HG02571 (cell line): ENCODE results near the gene GPR27.

Source experiments
- ATAC-seq: cut with Tn5 transposase; IDR thresholded peaks from one replicate; pipeline ENCODE4 v1.9.1; 2021; ENCODE audit warnings: mild to moderate bottlenecking, moderate library complexity; ENCODE audit not compliant: unreplicated experiment

GPR27 gene, protein sequence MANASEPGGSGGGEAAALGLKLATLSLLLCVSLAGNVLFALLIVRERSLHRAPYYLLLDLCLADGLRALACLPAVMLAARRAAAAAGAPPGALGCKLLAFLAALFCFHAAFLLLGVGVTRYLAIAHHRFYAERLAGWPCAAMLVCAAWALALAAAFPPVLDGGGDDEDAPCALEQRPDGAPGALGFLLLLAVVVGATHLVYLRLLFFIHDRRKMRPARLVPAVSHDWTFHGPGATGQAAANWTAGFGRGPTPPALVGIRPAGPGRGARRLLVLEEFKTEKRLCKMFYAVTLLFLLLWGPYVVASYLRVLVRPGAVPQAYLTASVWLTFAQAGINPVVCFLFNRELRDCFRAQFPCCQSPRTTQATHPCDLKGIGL

DNA sequence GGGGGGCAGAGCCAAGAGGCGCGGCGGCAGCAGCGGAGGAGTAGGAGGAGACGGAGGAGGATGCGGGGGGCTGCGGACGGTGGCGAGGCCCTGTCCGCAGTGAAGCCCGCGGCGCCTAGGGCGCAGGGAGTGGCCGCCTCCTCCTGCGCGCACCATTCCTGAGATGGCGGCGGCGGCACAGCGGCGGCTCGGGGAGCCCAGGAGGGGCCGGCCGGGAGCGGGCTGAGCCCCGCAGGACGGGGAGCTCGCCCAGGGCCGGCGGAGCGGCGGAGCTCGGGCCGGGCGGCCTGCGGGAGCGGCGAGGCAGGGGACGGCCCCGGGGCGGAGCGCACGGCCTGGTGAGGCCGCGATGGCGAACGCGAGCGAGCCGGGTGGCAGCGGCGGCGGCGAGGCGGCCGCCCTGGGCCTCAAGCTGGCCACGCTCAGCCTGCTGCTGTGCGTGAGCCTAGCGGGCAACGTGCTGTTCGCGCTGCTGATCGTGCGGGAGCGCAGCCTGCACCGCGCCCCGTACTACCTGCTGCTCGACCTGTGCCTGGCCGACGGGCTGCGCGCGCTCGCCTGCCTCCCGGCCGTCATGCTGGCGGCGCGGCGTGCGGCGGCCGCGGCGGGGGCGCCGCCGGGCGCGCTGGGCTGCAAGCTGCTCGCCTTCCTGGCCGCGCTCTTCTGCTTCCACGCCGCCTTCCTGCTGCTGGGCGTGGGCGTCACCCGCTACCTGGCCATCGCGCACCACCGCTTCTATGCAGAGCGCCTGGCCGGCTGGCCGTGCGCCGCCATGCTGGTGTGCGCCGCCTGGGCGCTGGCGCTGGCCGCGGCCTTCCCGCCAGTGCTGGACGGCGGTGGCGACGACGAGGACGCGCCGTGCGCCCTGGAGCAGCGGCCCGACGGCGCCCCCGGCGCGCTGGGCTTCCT is at the start of gene GPR27:
GPR27 (plus strand) TSS at position 155 of the 909 bp plus-strand sequence; CDS start at position 350, 195 bp downstream.
- no peak for ATAC-seq

DNA sequence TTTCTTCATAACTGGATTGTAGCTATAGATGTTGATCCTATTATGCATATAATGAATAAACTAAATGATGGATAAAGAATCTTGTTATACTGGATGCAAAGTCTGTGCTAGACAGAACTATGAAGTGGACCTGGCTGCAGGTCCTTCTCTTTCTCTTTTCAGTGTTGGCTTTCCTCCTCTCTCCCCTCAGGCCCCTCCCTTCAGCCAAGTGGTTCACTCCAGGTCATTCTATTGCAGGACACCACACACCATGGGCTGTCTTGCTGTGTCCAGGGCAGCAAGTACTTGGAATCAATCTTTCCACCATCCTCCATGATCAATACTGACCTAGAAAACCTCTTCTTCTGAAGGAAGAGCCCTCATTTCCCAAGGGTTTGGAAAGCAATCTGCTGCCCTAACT is 48.7 kb upstream of the GPR27 start:
- ATAC-seq = no peak

DNA sequence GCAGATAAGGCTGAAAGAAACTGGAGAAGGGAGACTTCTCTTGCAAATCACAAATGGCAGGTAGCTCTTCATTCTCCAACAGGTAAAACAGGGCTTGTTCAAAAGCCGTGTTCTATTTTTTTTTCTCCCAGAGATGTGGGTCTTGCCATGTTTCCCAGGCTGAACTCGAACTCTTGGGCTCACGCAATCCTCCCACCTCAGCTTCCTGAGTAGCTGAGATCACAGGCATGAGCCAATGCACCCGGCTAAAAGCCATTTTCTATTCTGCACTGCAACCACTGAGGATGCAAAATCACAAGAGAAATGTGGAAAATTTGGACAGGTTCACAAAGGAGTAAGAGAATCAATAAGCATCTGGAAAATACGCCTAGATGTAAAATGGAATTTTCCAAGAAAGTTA is 48.0 kb upstream of the GPR27 start:
- ATAC-seq = no peak

DNA sequence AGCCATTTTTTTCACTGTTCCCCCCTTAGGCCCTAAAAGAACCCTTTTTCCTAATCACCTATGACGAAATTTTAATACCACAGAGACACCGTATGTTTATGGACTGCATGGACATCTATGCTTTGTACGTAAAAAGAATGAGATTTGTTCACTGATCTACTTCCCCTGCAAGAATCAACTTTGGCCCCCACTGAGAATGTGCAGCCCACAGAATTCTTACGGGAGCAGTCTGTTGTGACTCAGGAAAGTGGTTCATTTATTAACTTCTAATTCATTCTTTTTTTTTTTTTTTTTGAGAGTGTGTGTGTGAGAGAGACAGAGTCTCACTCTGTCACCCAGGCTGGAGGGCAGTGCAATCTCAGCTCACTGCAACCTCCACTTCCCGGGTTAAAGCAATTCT is 46.1 kb upstream of the GPR27 start:
- no peak for ATAC-seq

DNA sequence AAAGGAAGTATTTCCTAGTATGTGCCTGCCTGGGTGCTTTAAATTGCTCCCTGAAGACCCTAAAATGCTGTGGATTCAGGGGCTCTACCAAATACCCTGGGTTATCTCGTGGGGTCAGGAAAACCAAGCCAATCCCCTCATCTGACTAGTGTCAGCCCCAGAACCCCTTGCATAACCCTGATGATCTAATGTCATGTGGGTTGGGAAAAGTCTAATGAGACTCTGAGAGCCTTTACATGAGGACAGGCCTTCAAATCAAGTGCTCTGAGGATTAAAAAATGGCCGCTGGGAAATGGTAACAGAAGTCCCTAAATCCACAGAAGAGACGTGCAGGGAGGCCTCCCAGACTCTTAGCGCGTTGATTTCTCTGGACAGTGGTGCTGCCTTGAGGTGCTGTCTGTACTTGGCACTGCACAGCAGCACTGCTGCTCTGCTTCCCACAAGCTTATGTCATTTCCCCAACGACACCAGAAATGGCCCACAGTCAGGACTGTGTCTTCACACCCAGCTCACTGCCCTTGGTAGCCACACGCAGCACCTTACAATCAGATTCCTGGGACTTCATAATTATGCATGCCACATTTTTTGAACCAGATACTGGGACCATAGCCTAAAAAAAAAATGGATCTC is 45.1 kb upstream of the GPR27 start:
- ATAC-seq = no peak

DNA sequence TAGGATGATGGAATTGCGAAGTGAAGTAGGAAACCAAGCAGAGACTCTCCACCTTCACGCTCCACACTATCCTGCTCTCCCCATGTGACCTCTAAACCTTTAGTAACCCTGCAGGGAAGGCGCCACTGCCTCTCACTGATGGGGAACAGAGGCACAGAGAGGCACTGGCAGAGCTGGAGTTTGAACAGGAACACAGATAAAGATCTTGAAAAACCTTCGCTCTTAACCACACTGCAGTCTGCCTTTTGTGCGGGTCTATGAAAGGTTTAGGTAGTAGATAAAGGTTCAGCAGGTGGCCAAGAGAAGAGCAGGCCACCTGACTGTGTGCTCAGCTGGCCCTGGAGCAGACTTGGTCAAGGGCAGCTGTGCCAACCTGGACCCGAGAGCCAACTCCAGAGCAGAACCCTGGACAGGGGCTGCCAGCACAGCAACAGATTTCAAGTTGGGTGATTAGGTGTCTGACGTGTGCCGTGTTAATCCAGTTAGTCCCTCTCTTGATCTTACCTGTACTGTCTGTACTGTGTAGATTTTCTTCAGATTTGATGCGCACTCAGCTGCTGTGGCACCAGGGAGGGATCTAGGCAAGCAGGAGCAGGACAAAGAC is 43.6 kb upstream of the GPR27 start:
- no peak for ATAC-seq

DNA sequence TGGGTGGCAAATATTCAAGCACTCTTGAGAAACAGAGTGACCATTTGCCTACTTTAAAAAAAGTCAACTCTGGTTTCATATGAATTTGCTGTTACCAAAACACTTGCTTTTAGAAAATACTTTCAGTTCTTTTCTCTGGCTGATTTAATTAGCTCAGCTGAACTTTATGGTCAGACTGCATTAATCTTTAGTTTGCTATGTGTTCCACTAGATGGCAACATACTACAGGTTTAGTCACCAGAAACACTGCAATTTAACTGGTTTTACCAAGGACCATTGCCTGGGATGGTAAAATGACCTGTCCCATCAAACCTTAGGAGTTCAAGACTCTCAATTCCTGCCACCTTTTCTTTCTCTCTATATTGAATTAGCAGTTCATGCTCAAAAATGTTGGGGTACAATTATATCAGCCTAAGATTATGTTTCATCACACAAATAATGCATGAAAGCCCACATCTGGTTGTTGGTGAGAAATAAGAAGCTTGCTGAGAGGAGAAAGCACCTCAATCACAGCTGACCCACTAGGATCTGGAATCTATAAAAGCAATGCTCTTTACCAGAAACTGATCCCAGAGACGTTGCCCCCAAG is 42.7 kb upstream of the GPR27 start:
- ATAC-seq = peak; percentile 72

DNA sequence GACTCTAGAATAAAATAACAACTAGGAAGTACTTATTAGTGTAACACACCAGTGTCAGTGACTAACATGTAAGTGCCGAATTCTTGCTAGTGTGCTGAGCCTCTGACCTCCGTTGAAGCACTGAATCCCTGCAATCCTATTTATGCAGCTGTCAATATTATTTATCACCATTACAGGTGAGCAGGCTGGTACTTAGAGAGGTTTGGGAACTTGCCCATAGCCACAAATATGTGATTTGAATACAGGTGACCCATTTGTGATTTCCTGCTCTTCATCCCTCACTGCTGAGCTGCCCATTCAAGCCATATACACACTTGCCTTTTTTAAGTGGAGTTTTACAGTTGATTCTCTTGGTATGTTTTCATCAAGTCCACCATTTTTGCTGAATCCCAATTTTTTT is 40.6 kb upstream of the GPR27 start:
- no peak for ATAC-seq

DNA sequence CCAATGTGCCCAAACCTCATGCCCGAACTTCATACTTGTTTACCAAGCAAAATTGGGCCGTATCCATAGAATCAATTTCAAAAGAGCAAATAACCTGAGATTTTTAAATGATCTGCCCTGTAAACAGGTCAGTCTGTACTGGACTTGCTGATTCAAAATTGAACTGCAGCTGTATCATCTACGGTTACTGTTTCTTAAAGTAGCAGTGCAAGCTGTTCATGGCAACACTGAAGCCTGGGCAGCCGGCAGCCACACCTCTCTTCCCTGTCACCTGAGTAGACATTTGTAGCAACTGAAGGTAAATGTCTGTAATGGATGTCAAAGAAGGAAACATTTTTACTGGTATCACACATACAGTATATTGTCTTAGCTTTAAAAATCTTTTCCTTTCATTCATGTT is 39.1 kb upstream of the GPR27 start:
- no peak for ATAC-seq

DNA sequence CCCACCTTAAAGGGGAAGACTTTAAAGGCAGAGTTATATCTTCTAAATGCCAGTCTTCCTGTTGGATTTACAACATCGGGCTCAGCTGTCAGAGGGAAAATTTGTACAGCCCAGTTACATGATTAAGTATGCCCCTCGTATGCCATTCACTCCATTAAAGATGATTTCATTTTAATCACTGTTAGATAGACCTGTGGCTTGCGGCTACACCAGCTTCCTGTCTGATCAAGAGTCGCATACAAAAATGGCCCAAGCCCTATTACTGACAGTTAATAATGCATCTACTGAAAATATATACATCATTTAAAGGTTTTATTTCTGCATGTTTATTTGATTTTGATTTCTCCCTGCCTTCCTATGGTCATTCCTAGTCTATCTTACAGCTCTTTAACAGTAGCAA is 35.6 kb upstream of the GPR27 start:
- no peak for ATAC-seq

DNA sequence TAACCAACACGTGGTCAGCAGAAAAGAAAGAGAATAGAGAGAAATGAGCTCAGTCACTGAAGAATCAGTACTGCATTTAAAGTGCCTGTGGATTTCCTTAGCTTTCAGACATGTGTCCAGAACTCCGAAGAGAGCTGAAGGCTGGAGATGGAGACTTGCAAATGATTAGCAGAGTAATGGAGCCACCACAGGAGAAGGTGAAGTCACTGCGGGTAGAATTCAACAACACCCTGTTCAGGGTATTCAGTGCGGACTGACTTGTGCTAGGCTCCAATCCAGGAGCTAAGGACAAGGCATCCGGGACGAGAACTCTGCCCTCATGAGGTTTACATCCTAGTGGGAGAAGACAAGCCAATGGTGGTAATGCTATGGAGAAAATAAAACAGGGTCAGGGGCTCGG is 32.7 kb upstream of the GPR27 start:
- no peak for ATAC-seq

DNA sequence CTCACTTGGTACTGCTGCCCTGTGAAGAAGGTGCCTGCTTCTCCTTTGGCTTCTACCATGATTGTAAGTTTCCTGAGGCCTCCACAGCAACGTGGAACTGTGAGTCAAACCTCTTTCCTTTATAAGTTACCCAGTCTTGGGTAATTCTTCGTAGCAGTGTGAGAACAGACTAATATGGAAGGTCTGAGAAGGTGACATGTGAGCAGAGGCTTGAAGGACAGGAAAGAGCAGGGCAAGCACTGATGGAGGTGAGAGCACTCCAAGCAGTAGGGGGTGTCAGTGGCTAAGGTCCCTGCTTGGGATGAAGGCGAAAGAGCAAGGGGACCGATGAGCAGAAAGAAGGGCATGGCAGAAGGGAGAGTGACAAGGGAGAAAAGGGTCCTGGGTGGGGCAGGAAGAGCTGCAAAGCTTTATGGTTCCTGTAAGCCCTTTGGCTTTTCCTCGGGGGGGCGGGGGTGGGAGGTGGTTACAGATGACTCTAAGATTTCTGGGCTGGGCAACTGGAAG is 32.0 kb upstream of the GPR27 start:
- ATAC-seq = no peak

DNA sequence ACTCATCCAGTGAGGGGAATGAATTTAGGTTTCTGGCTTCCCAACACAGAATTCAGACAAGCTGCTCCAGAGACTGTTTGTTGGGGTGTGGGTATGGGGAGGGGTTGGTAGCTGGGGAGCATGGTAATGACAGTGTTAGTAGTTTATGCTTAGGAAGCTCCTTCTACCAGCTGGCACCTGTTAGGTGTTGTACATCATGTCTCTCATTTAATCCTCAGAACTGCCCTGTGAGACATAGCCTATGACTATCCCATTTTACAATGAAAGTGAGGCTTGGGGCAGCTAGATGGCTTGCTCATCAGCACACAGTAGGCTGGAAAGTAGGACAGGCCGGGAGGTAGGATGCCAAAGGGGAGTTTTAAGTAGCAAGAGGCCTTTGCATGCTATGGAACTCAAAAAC is 31.0 kb upstream of the GPR27 start:
- no peak for ATAC-seq

DNA sequence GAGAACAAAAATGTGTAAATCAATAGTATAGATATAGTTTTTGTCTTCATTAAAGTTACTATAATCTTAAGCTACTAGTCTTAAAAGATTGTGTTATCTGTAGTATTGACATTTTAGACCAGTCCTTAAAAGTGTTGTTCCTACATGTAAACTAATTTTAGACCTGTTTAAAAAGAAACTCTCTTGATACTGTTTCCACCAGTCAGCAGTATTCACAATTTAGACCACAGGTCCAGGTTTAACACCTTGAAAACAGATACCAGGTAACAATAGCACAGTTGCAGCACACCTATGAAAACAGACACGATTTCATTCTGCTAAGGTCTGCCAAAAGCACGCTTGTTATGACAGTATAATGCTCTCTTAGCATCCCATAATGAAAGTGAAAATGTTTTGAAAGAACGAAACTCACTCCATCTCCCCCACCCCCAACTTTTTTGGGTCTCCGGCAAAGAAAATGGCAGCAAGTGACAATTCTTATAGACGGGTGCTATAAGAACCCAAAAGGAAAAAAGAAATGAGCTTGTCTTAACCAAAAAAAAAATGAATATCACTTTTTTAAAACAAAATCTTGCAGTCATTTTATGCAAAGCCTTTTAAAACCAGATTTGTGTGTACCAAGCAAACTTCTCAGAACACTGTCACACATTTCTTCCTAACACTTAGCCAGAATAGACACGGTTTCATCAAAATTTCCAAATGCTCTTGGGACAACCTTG is 30.0 kb upstream of the GPR27 start:
- ATAC-seq = no peak

DNA sequence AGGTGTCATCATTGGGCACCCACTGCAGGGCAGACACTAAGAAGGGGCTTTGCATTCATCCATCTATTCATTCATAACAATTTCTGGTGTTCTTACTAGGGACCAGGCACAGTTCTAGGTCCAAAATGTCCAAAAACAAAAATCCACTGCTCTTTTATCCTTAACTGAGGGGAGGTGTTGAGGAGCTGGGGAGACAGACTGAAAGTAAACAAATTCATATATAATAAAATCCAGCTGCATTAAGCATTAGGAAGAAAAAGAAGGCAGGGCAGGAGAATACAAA is 29.5 kb upstream of the GPR27 start:
- ATAC-seq = no peak

DNA sequence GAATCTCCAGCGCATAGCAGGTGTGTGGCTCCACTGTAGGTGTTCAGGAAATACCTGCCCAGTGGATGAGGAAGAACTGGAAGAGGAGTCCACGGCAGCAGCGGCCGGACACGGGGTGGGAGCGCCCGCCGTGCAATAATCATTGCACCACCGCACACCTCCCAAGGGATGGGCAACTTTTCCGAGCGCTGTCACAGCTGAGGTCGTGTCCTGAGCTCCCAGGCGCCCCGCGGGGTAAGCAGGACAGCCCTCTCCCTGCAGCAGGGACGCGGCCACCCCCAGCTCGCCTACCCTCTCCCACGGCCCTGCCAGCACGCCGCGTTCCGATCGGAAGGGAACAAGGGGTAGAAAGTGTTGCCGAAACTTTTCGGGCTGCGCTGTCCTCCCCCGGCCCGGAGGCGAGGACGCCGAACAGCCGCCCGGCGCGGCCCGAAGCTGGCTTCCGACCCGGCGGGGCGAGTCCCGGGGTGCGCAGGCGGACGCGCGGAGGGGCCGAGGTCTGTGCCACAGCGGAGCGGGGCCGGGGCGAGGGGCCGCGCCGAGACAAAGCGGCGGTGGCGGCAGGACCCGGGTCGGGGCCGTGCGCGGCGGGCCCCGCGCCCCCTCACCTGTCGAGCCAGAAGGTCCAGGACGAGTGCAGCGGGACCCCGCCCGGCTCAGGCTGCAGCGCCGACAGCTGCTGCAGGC is 28.9 kb upstream of the GPR27 start:
- peak; percentile 51 for ATAC-seq

DNA sequence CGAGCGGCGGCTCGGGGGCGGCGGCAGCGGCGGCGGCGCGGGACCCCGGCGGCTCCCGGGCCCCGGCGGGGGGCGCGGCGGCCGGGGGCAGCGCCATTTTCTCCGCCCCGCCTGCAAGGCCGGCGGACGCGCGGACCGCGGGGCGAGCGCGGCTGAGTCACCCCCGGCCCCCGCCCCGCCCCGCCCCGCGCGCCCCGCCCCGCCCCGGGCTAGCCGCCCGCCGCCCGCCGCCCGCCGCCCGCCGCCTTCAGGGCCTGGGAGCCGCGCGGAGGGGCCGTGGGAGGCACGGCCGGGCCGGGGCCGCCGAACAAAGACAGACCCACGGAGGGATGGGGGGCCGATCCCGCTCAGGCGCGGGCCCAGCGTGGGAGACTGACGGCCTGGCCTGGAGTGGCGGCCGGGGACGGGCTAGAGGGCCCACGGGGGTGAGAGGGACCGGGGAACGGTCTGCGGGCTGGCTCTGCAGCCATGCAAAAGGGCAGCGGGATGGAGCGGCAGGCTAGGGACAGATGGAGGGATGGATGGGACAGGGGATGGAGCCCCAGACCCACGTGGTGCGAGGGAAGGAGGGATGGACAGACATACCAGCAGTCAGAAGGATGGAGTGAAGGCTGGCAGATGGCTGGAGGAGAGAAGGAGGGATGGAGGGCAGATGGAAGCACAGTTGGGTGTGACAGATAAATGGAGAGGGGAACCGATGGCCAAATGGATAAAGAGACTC is 28.2 kb upstream of the GPR27 start, which contains the start of gene EIF4E3:
EIF4E3 (minus strand) TSS at position 132 of the 721 bp plus-strand sequence; CDS start at position 97, 35 bp downstream.
- peak; percentile 62 for ATAC-seq

DNA sequence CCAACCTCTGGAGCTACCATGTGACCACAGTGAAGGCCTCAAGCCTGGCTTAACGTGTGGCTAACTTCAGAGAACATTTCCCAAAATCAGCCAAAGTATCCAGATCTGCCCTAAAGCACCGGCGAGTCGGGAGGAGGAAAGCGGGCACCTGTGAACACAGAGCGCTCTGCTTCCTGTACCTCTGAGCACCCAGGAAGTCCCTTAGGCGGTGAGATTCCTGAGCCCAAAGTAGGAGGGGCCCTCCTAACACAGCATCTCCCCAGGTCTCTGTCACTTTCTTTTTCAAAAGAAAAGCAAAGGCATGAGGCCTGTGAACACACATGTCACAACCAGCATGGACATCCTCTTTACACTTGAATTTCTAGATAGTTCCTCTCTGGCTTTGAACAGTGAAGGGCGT is 27.5 kb upstream of the GPR27 start:
- ATAC-seq = no peak
